ENCODE results near the gene HSF2BP.
"Not testable (repeated sequence)": the region's sequence is repeated elsewhere in the genome, so short reads cannot be mapped to it uniquely, and the experiment has no call there.

- TF ChIP-seq, protein P1, sequence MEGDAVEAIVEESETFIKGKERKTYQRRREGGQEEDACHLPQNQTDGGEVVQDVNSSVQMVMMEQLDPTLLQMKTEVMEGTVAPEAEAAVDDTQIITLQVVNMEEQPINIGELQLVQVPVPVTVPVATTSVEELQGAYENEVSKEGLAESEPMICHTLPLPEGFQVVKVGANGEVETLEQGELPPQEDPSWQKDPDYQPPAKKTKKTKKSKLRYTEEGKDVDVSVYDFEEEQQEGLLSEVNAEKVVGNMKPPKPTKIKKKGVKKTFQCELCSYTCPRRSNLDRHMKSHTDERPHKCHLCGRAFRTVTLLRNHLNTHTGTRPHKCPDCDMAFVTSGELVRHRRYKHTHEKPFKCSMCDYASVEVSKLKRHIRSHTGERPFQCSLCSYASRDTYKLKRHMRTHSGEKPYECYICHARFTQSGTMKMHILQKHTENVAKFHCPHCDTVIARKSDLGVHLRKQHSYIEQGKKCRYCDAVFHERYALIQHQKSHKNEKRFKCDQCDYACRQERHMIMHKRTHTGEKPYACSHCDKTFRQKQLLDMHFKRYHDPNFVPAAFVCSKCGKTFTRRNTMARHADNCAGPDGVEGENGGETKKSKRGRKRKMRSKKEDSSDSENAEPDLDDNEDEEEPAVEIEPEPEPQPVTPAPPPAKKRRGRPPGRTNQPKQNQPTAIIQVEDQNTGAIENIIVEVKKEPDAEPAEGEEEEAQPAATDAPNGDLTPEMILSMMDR (IDR thresholded peaks at IDR 0.05), result not testable (repeated sequence)
- TF ChIP-seq POLR2A (IDR thresholded peaks at IDR 0.05), result not testable (repeated sequence)
Observed at GRCh38 chr21:43498065-43498464, 161.2 kb downstream of the HSF2BP start.

Data from upper lobe of left lung (tissue), 4 donors.